WI38 (cell line): Measurements from ENCODE around the gene ST3GAL5.

ENCODE experiments used
- H3K4me3 ChIP-seq: 2 replicates; pipeline ENCODE4 v1.5.1; 2011; ENCODE audit warnings: low read depth, mild to moderate bottlenecking, control low read depth, low read length
- CTCF ChIP-seq: IDR thresholded peaks from 2 replicates; pipeline ENCODE4 v1.5.1; 2012; ENCODE audit warnings: low read depth, mild to moderate bottlenecking, control low read depth, low read length

The ST3GAL5 gene

GRCh38 chr2:85862426-85862825, 26.4 kb downstream of the ST3GAL5 start:
- no peak overlapping the region for H3K4me3 ChIP-seq
- TF ChIP-seq CTCF: no peak

GRCh38 chr2:85861650-85862049, 27.1 kb downstream of the ST3GAL5 start:
- H3K4me3 ChIP-seq: no peak overlapping the region
- no peak for TF ChIP-seq CTCF

- no peak for TF ChIP-seq CTCF
- no peak overlapping the region for H3K4me3 ChIP-seq
These were observed 27.6 kb downstream of the ST3GAL5 start for GRCh38 chr2:85861180-85861579.

- TF ChIP-seq CTCF: no peak
- no peak overlapping the region for H3K4me3 ChIP-seq
These were observed 29.9 kb downstream of the ST3GAL5 start for GRCh38 chr2:85858841-85859240.

- H3K4me3 ChIP-seq: no peak overlapping the region
- no peak for TF ChIP-seq CTCF
These were observed 33.9 kb downstream of the ST3GAL5 start for GRCh38 chr2:85854897-85855296.

GRCh38 chr2:85854166-85854509, 34.7 kb downstream of the ST3GAL5 start:
- no peak overlapping the region for H3K4me3 ChIP-seq
- TF ChIP-seq CTCF: no peak

- no peak for TF ChIP-seq CTCF
- no peak overlapping the region for H3K4me3 ChIP-seq
These were observed 35.2 kb downstream of the ST3GAL5 start for GRCh38 chr2:85853499-85854165.
